Measurements from ENCODE around the gene PLA2G12A. TPM values are rescaled to one million over a fixed set of nuclear protein-coding genes. Genes with fewer than 3 reads are reported as not detected.

Gene PLA2G12A
- total RNA-seq, 4 donors from 2014 or later = 16.7 to 28.7 (median 25.5) TPM

GRCh38 chr4:109755656-109756055, 25.8 kb upstream of the PLA2G12A start:
- DNase-seq = no peak
- Histone ChIP-seq H3K4me3 (no peak overlapping the region), H3K9me3 (no peaks in the 10 kb centered on the region), H3K36me3 (no peaks in the 10 kb centered on the region), H3K27ac (no peak overlapping the region), H3K4me1 (no peaks in the 10 kb centered on the region), H3K27me3 (no peaks in the 10 kb centered on the region)
- intact Hi-C loops (cut with DNase I; ENCODE audit: low total_unique reads) = no loop called here
- no peak for TF ChIP-seq CTCF (IDR thresholded peaks at IDR 0.05)
- TF ChIP-seq POLR2A (IDR thresholded peaks at IDR 0.05) = no peak

GRCh38 chr4:109754093-109754857, 24.4 kb upstream of the PLA2G12A start:
- no peak overlapping the region for H3K4me3 ChIP-seq
- DNase-seq = no peak
- no peaks in the 10 kb centered on the region for H3K9me3 ChIP-seq
- no peaks in the 10 kb centered on the region for H3K4me1 ChIP-seq
- TF ChIP-seq CTCF (IDR thresholded peaks at IDR 0.05) = no peak
- TF ChIP-seq POLR2A (IDR thresholded peaks at IDR 0.05) = no peak
- no peaks in the 10 kb centered on the region for H3K36me3 ChIP-seq
- H3K27me3 ChIP-seq = no peaks in the 10 kb centered on the region
- intact Hi-C loops (cut with DNase I; ENCODE audit: low total_unique reads) = no loop called here
- H3K27ac ChIP-seq = no peak overlapping the region

GRCh38 chr4:109752525-109752924, 22.7 kb upstream of the PLA2G12A start:
- no peak for DNase-seq
- TF ChIP-seq POLR2A (IDR thresholded peaks at IDR 0.05) = no peak
- no peak for TF ChIP-seq CTCF (IDR thresholded peaks at IDR 0.05)

GRCh38 chr4:109751852-109752251, 22.0 kb upstream of the PLA2G12A start:
- intact Hi-C loops (cut with DNase I; ENCODE audit: low total_unique reads) = no loop called here
- Histone ChIP-seq H3K4me1 (no peaks in the 10 kb centered on the region), H3K27me3 (no peaks in the 10 kb centered on the region), H3K27ac (no peak overlapping the region), H3K9me3 (no peaks in the 10 kb centered on the region), H3K4me3 (no peak overlapping the region), H3K36me3 (no peaks in the 10 kb centered on the region)
- no peak for DNase-seq
- TF ChIP-seq POLR2A (IDR thresholded peaks at IDR 0.05) (no peak), CTCF (IDR thresholded peaks at IDR 0.05) (no peak)

More at GRCh38 chr4:109752525-109752924, 22.7 kb upstream of the PLA2G12A start:
- Histone ChIP-seq H3K4me3 (no peak overlapping the region), H3K9me3 (no peaks in the 10 kb centered on the region), H3K4me1 (no peaks in the 10 kb centered on the region), H3K27me3 (no peaks in the 10 kb centered on the region), H3K27ac (no peak overlapping the region), H3K36me3 (no peaks in the 10 kb centered on the region)
- intact Hi-C loops (cut with DNase I; ENCODE audit: low total_unique reads) = no loop called here

GRCh38 chr4:109750652-109751244, 20.9 kb upstream of the PLA2G12A start:
- no peak for TF ChIP-seq POLR2A (IDR thresholded peaks at IDR 0.05)
- TF ChIP-seq CTCF (IDR thresholded peaks at IDR 0.05) = no peak
- no peaks in the 10 kb centered on the region for H3K27me3 ChIP-seq
- H3K27ac ChIP-seq = no peak overlapping the region
- no peak overlapping the region for H3K4me3 ChIP-seq
- no peaks in the 10 kb centered on the region for H3K9me3 ChIP-seq
- H3K36me3 ChIP-seq = no peaks in the 10 kb centered on the region
- DNase-seq = no peak
- intact Hi-C loops (cut with DNase I; ENCODE audit: low total_unique reads) = no loop called here
- H3K4me1 ChIP-seq = no peaks in the 10 kb centered on the region

All from uterus (tissue), 4 donors.